HEK293 (cell line): ENCODE results near the gene HS6ST3.

Source experiments
- CTCF ChIA-PET: fragments of 350-600 bp; formaldehyde crosslinking; extraction: SDS; loops from one replicate; lab custom pipeline; 2021; ENCODE audit warnings: antibody characterized with exemption; lab: Yijun Ruan, JAX
- POLR2A ChIA-PET: fragments of 300-600 bp; formaldehyde crosslinking; extraction: SDS; loops from one replicate; lab custom pipeline; 2020; ENCODE audit warnings: antibody characterized with exemption, inconsistent platforms; lab: Yijun Ruan, JAX
- H3K27ac ChIP-seq: fragments of 200-500 bp; sonication (Bioruptor generic); 2 replicates; pipeline ENCODE4 v1.5.1; 2014; ENCODE audit warnings: low read depth, low read length, control low read depth, inconsistent platforms; ENCODE audit errors: extremely low read depth
- H3K36me3 ChIP-seq, 2 experiments: fragments of 200-500 bp in 1 of 2; sonication (Bioruptor generic) in 1 of 2; 1 replicate in 1 of 2; 2 replicates in 1 of 2; pipeline ENCODE4 v1.5.1; 2014 to 2017; ENCODE audit warnings: inconsistent platforms in 2 of 2, low read length in 2 of 2; ENCODE audit not compliant: control insufficient read depth in 2 of 2, insufficient read depth in 1 of 2
- H3K4me1 ChIP-seq: fragments of 200-500 bp; sonication (Bioruptor generic); 2 replicates; pipeline ENCODE4 v1.5.1; 2014; ENCODE audit warnings: mild to moderate bottlenecking, low read length, inconsistent platforms; ENCODE audit not compliant: control insufficient read depth, insufficient read depth
- H3K4me3 ChIP-seq: 2 replicates; pipeline ENCODE4 v1.5.1; 2011; ENCODE audit warnings: low read depth, mild to moderate bottlenecking, control low read depth, low read length, moderate library complexity
- H3K9me3 ChIP-seq: fragments of 200-500 bp; sonication (Bioruptor generic); 2 replicates; pipeline ENCODE4 v1.5.1; 2014; ENCODE audit warnings: low read depth, low read length, inconsistent platforms; ENCODE audit not compliant: control insufficient read depth, insufficient read depth
- BCL6B ChIP-seq: fragments of 450-650 bp; formaldehyde crosslinking; IDR thresholded peaks from 2 replicates; pipeline ENCODE4 v1.5.1; 2017; ENCODE audit warnings: missing biosample characterization, missing genetic modification characterization
- EGR2 ChIP-seq: fragments of 450-650 bp; formaldehyde crosslinking; IDR thresholded peaks from 2 replicates; pipeline ENCODE4 v1.5.1; 2016; ENCODE audit warnings: low read depth, missing biosample characterization, missing genetic modification characterization
- GLI4 ChIP-seq: fragments of 450-650 bp; formaldehyde crosslinking; IDR thresholded peaks from 2 replicates; pipeline ENCODE4 v1.5.1; 2016; ENCODE audit warnings: missing biosample characterization, missing genetic modification characterization
- KLF10 ChIP-seq: fragments of 450-650 bp; IDR thresholded peaks from 2 replicates; pipeline ENCODE4 v1.5.1; 2018; ENCODE audit warnings: missing biosample characterization, mild to moderate bottlenecking, missing genetic modification characterization
- WT1 ChIP-seq: fragments of 450-650 bp; formaldehyde crosslinking; IDR thresholded peaks from 2 replicates; pipeline ENCODE4 v1.5.1; 2016; ENCODE audit warnings: missing biosample characterization, missing genetic modification characterization
- ZBTB1 ChIP-seq: fragments of 450-650 bp; formaldehyde crosslinking; IDR thresholded peaks from 2 replicates; pipeline ENCODE4 v1.5.1; 2016; ENCODE audit warnings: missing biosample characterization, missing genetic modification characterization
- ZFP3 ChIP-seq: fragments of 450-650 bp; formaldehyde crosslinking; IDR thresholded peaks from 2 replicates; pipeline ENCODE4 v1.5.1; 2016; ENCODE audit warnings: low read depth, missing biosample characterization, missing genetic modification characterization
- ZFP69B ChIP-seq: fragments of 450-650 bp; formaldehyde crosslinking; IDR thresholded peaks from 2 replicates; pipeline ENCODE4 v1.5.1; 2016; ENCODE audit warnings: missing biosample characterization, missing genetic modification characterization
- ZNF112 ChIP-seq: fragments of 450-650 bp; formaldehyde crosslinking; IDR thresholded peaks from 2 replicates; pipeline ENCODE4 v1.5.0; 2017; ENCODE audit warnings: missing biosample characterization, missing genetic modification characterization
- ZNF121 ChIP-seq: fragments of 450-650 bp; formaldehyde crosslinking; IDR thresholded peaks from 2 replicates; pipeline ENCODE4 v1.5.1; 2016; ENCODE audit warnings: missing biosample characterization, missing genetic modification characterization
- ZNF148 ChIP-seq: fragments of 450-650 bp; formaldehyde crosslinking; IDR thresholded peaks from 2 replicates; pipeline ENCODE4 v1.5.0; 2017; ENCODE audit warnings: missing biosample characterization, missing genetic modification characterization, borderline replicate concordance
- ZNF155 ChIP-seq: fragments of 450-650 bp; formaldehyde crosslinking; IDR thresholded peaks from 2 replicates; pipeline ENCODE4 v1.5.1; 2016; ENCODE audit warnings: missing biosample characterization, missing genetic modification characterization
- ZNF169 ChIP-seq: fragments of 450-650 bp; formaldehyde crosslinking; IDR thresholded peaks from 2 replicates; pipeline ENCODE4 v1.5.1; 2016; ENCODE audit warnings: missing biosample characterization, missing genetic modification characterization
- ZNF19 ChIP-seq: fragments of 450-650 bp; formaldehyde crosslinking; IDR thresholded peaks from 2 replicates; pipeline ENCODE4; 2016; ENCODE audit warnings: missing biosample characterization, missing genetic modification characterization, low read depth
- ZNF223 ChIP-seq: fragments of 450-650 bp; formaldehyde crosslinking; IDR thresholded peaks from 2 replicates; pipeline ENCODE4 v1.5.1; 2016; ENCODE audit warnings: missing biosample characterization, missing genetic modification characterization
- ZNF248 ChIP-seq: fragments of 450-650 bp; formaldehyde crosslinking; IDR thresholded peaks from 2 replicates; pipeline ENCODE4 v1.5.1; 2017; ENCODE audit warnings: missing biosample characterization, missing genetic modification characterization
- ZNF366 ChIP-seq: fragments of 450-650 bp; formaldehyde crosslinking; conservative IDR thresholded peaks from 2 replicates; pipeline ENCODE4 v1.5.1; 2016; ENCODE audit warnings: missing biosample characterization, missing genetic modification characterization
- ZNF37A ChIP-seq: fragments of 450-650 bp; IDR thresholded peaks from 2 replicates; pipeline ENCODE4 v1.5.1; 2018; ENCODE audit warnings: missing biosample characterization, missing genetic modification characterization
- ZNF555 ChIP-seq: fragments of 450-650 bp; formaldehyde crosslinking; conservative IDR thresholded peaks from 2 replicates; pipeline ENCODE4 v1.5.1; 2017; ENCODE audit warnings: missing biosample characterization, mild to moderate bottlenecking, missing genetic modification characterization, inconsistent platforms
- ZNF776 ChIP-seq: fragments of 450-650 bp; formaldehyde crosslinking; IDR thresholded peaks from 2 replicates; pipeline ENCODE4 v1.5.0; 2017; ENCODE audit warnings: missing biosample characterization, missing genetic modification characterization, borderline replicate concordance
- ZSCAN4 ChIP-seq: fragments of 450-650 bp; formaldehyde crosslinking; IDR thresholded peaks from 2 replicates; pipeline ENCODE4 v1.5.1; 2017; ENCODE audit warnings: missing biosample characterization, missing genetic modification characterization
- TF ChIP-seq, protein P1 (sequence below): fragments of 450-650 bp; formaldehyde crosslinking; IDR thresholded peaks from 2 replicates; pipeline ENCODE4 v1.5.1; 2017; ENCODE audit warnings: missing biosample characterization, missing genetic modification characterization
- TF ChIP-seq, protein P2 (sequence below): fragments of 450-650 bp; formaldehyde crosslinking; IDR thresholded peaks from 2 replicates; pipeline ENCODE4 v1.5.1; 2016; ENCODE audit warnings: missing biosample characterization, missing genetic modification characterization
- TF ChIP-seq, protein P3 (sequence below): fragments of 450-650 bp; formaldehyde crosslinking; IDR thresholded peaks from 2 replicates; pipeline ENCODE4 v1.5.1; 2017; ENCODE audit warnings: missing biosample characterization, mild to moderate bottlenecking, missing genetic modification characterization, moderate library complexity

The HS6ST3 gene

GRCh38 chr13:96491103-96491502 lies 401.2 kb downstream of the HS6ST3 start:
- TF ChIP-seq ZNF555 (tag by site-specific recombination) (no peak), ZFP69B (no peak), ZNF37A (tag by site-specific recombination) (no peak), ZNF112 (tag by site-specific recombination) (no peak), GLI4 (no peak), ZNF19 (no peak), ZNF121 (tag by site-specific recombination) (no peak), ZNF223 (tag by site-specific recombination) (no peak), ZNF248 (tag by site-specific recombination) (no peak), ZSCAN4 (tag by site-specific recombination) (no peak)
- ChIA-PET POLR2A (no interaction called here), CTCF (interaction anchor here (0.6 kb wide), 1 partner anchor 476 kb away, joined by 3 read pairs; no protein-coding TSS in a partner anchor)
- Histone ChIP-seq H3K9me3 (no peaks in the 10 kb centered on the region), H3K27ac (no peak overlapping the region), H3K4me1 (no peaks in the 10 kb centered on the region), H3K4me3 (no peak overlapping the region), H3K36me3 (no peaks in the 10 kb centered on the region)

DNA sequence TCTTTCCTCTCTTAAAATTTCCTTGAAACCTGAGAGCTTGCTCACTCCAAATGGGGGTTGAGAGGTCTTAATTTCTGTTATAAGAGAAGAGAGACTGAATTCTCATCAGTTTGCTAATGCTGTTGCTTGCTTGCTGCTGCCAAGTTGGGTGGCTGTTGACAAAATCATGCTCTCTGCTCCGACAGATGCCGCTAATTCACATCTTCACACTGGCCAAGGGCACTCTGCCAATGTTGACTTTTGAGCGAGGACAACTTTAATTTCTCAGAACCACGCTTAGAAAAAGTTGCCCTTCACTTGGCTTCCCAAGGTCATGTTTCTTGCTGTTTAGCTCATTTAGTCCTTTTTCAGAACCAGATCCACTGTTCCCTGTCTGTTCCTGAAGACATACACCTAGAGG lies 402.9 kb downstream of the HS6ST3 start:
- TF ChIP-seq BCL6B, result no peak
- TF ChIP-seq, protein P1, sequence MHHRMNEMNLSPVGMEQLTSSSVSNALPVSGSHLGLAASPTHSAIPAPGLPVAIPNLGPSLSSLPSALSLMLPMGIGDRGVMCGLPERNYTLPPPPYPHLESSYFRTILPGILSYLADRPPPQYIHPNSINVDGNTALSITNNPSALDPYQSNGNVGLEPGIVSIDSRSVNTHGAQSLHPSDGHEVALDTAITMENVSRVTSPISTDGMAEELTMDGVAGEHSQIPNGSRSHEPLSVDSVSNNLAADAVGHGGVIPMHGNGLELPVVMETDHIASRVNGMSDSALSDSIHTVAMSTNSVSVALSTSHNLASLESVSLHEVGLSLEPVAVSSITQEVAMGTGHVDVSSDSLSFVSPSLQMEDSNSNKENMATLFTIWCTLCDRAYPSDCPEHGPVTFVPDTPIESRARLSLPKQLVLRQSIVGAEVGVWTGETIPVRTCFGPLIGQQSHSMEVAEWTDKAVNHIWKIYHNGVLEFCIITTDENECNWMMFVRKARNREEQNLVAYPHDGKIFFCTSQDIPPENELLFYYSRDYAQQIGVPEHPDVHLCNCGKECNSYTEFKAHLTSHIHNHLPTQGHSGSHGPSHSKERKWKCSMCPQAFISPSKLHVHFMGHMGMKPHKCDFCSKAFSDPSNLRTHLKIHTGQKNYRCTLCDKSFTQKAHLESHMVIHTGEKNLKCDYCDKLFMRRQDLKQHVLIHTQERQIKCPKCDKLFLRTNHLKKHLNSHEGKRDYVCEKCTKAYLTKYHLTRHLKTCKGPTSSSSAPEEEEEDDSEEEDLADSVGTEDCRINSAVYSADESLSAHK (tag by site-specific recombination), result no peak
- no peak for TF ChIP-seq ZNF555 (tag by site-specific recombination)
- no peak for TF ChIP-seq ZNF155
- no peak for TF ChIP-seq ZFP3
- TF ChIP-seq, protein P2, sequence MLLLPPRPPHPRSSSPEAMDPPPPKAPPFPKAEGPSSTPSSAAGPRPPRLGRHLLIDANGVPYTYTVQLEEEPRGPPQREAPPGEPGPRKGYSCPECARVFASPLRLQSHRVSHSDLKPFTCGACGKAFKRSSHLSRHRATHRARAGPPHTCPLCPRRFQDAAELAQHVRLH (tag by site-specific recombination), result no peak
- TF ChIP-seq, protein P3, sequence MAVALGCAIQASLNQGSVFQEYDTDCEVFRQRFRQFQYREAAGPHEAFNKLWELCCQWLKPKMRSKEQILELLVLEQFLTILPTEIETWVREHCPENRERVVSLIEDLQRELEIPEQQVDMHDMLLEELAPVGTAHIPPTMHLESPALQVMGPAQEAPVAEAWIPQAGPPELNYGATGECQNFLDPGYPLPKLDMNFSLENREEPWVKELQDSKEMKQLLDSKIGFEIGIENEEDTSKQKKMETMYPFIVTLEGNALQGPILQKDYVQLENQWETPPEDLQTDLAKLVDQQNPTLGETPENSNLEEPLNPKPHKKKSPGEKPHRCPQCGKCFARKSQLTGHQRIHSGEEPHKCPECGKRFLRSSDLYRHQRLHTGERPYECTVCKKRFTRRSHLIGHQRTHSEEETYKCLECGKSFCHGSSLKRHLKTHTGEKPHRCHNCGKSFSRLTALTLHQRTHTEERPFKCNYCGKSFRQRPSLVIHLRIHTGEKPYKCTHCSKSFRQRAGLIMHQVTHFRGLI (tag by site-specific recombination), result no peak
- TF ChIP-seq EGR2 (tag by site-specific recombination), result no peak
- TF ChIP-seq ZBTB1 (tag by site-specific recombination), result no peak
- TF ChIP-seq ZNF169 (tag by site-specific recombination), result no peak
- TF ChIP-seq WT1 (tag by site-specific recombination), result no peak
- no peak for TF ChIP-seq ZNF776 (tag by site-specific recombination)
- no peak for TF ChIP-seq ZNF366 (tag by site-specific recombination)
- TF ChIP-seq ZNF148 (tag by site-specific recombination), result no peak
- no peak for TF ChIP-seq KLF10 (tag by site-specific recombination)
- no peak overlapping the region for H3K27ac ChIP-seq
- no peak overlapping the region for H3K4me3 ChIP-seq
- H3K9me3 ChIP-seq, result no peaks in the 10 kb centered on the region
- H3K4me1 ChIP-seq, result no peaks in the 10 kb centered on the region
- ChIA-PET POLR2A (no interaction called here), CTCF (no interaction called here)
- no peaks in the 10 kb centered on the region for H3K36me3 ChIP-seq
